C4-2B (cell line): ENCODE measurements around the gene PRKG1.

ENCODE experiments used
- H3K27ac ChIP-seq: fragments of 450-650 bp; 2 replicates; pipeline ENCODE4 v1.5.1; 2017
- CTCF ChIP-seq: fragments of 450-650 bp; conservative IDR thresholded peaks from 2 replicates; pipeline ENCODE4 v1.5.1; 2017; ENCODE audit warnings: mild to moderate bottlenecking
- ZFX ChIP-seq: fragments of 450-650 bp; IDR thresholded peaks from 2 replicates; pipeline ENCODE4 v1.6.1; 2017

The PRKG1 gene

GRCh38 chr10:51319173-51319435 lies 244.8 kb downstream of the PRKG1 start:
- no peak overlapping the region for H3K27ac ChIP-seq
- TF ChIP-seq ZFX (no peak), CTCF (no peak)

- no peak for TF ChIP-seq ZFX
- no peak for TF ChIP-seq CTCF
- H3K27ac ChIP-seq, result no peak overlapping the region
Measured at GRCh38 chr10:51321300-51321699, 247.0 kb downstream of the PRKG1 start.

GRCh38 chr10:51321980-51322379 lies 247.7 kb downstream of the PRKG1 start:
- no peak overlapping the region for H3K27ac ChIP-seq
- TF ChIP-seq CTCF, result no peak
- TF ChIP-seq ZFX, result no peak

GRCh38 chr10:51325649-51326048 lies 251.4 kb downstream of the PRKG1 start:
- TF ChIP-seq CTCF (no peak), ZFX (no peak)
- H3K27ac ChIP-seq, result no peak overlapping the region

GRCh38 chr10:51326174-51326573 lies 251.9 kb downstream of the PRKG1 start:
- TF ChIP-seq CTCF (no peak), ZFX (no peak)
- H3K27ac ChIP-seq, result no peak overlapping the region

- TF ChIP-seq ZFX (no peak), CTCF (no peak)
- no peak overlapping the region for H3K27ac ChIP-seq
Measured at GRCh38 chr10:51327432-51327831, 253.1 kb downstream of the PRKG1 start.

GRCh38 chr10:51340366-51340765 lies 266.1 kb downstream of the PRKG1 start:
- H3K27ac ChIP-seq, result no peak overlapping the region
- no peak for TF ChIP-seq ZFX
- TF ChIP-seq CTCF, result no peak
